GM19035 (cell line): ENCODE measurements around the gene IFITM5.
A peak's percentile ranks its signal among the peaks of the same experiment; 100 is the strongest.
"Not testable (repeated sequence)": the region's sequence is repeated elsewhere in the genome, so short reads cannot be mapped to it uniquely, and the experiment has no call there.

Experiments used
- ATAC-seq: cut with Tn5 transposase; IDR thresholded peaks from one replicate; pipeline ENCODE4 v1.9.1; 2021; ENCODE audit not compliant: unreplicated experiment

The IFITM5 gene

GRCh38 chr11:296171-297050, 2.9 kb downstream of the IFITM5 start:
- ATAC-seq: no peak

GRCh38 chr11:295351-296170, 3.8 kb downstream of the IFITM5 start:
- no peak for ATAC-seq

- no peak for ATAC-seq
These were observed 4.5 kb downstream of the IFITM5 start for GRCh38 chr11:294780-295179.

GRCh38 chr11:293852-294661, 5.3 kb downstream of the IFITM5 start:
- ATAC-seq: no peak

- no peak for ATAC-seq
These were observed 6.0 kb downstream of the IFITM5 start for GRCh38 chr11:293271-293851.

GRCh38 chr11:292211-293121, 6.9 kb downstream of the IFITM5 start:
- ATAC-seq: no peak

GRCh38 chr11:291281-292210, 7.8 kb downstream of the IFITM5 start:
- ATAC-seq: no peak

- ATAC-seq: no peak
These were observed 8.6 kb downstream of the IFITM5 start for GRCh38 chr11:290621-291231.

GRCh38 chr11:289712-290620, 9.4 kb downstream of the IFITM5 start:
- ATAC-seq: no peak

- ATAC-seq: no peak
These were observed 10.0 kb downstream of the IFITM5 start for GRCh38 chr11:289398-289711.

- peak; percentile 59 for ATAC-seq
These were observed 10.6 kb downstream of the IFITM5 start, which contains the start of gene PGGHG for GRCh38 chr11:288478-289397. Gene PGGHG, plus strand, starts transcription at chr11:289126. Its CDS starts 691 bp downstream, at chr11:289817.

- no peak for ATAC-seq
These were observed 11.4 kb downstream of the IFITM5 start for GRCh38 chr11:287821-288477.

- ATAC-seq: not testable (repeated sequence)
These were observed 12.1 kb downstream of the IFITM5 start for GRCh38 chr11:286977-287820.

GRCh38 chr11:285894-286220, 13.5 kb downstream of the IFITM5 start:
- no peak for ATAC-seq
